Heart left ventricle (tissue), 16 donors: ENCODE data around the gene TMED6. TPM values are rescaled to one million over a fixed set of nuclear protein-coding genes. Genes with fewer than 3 reads are reported as not detected.

Experiments
- ATAC-seq, 4 donors: fragments of 200-7000 bp; cut with Tn5 transposase; one replicate each; pipeline ENCODE4 v1.9.1; 2020 to 2022; ENCODE audit warnings: moderate library complexity in 4 of 4, mild to moderate bottlenecking in 3 of 4, moderate number of reproducible peaks in 1 of 4
- DNase-seq, 5 donors: peaks; one replicate each; pipeline ENCODE4 v3.0.0-alpha.2; 2020
- H3K27ac ChIP-seq, 12 donors: fragments of 200-600 bp; sonication (generic) in 4 of 12; one replicate each; pipeline versions ENCODE4 v1.5.0 to v1.8.0; 2016 to 2022; ENCODE audit warnings: mild to moderate bottlenecking in 2 of 12
- H3K27me3 ChIP-seq, 9 donors: fragments of 200-600 bp; sonication (generic) in 2 of 9; one replicate each; pipeline versions ENCODE4 v1.5.1 to v1.8.0; 2016 to 2022; ENCODE audit warnings: mild to moderate bottlenecking in 3 of 9
- H3K36me3 ChIP-seq, 9 donors: fragments of 200-600 bp; sonication (generic) in 2 of 9; one replicate each; pipeline versions ENCODE4 v1.5.0 to v1.8.0; 2018 to 2022; ENCODE audit warnings: mild to moderate bottlenecking in 2 of 9
- H3K4me1 ChIP-seq, 12 donors: fragments of 200-600 bp; sonication (generic) in 4 of 12; one replicate each; pipeline versions ENCODE4 v1.5.0 to v1.8.0; 2016 to 2022; ENCODE audit warnings: mild to moderate bottlenecking in 3 of 12
- H3K4me3 ChIP-seq, 12 donors: fragments of 200-600 bp; sonication (generic) in 4 of 12; one replicate each; pipeline versions ENCODE4 v1.5.0 to v1.8.0; 2017 to 2022; ENCODE audit warnings: mild to moderate bottlenecking in 9 of 12, moderate library complexity in 4 of 12
- H3K9me3 ChIP-seq, 12 donors: fragments of 200-600 bp; sonication (generic) in 4 of 12; one replicate each; pipeline versions ENCODE4 v1.5.0 to v1.8.0; 2016 to 2022; ENCODE audit warnings: mild to moderate bottlenecking in 1 of 12
- POLR2A ChIP-seq, 2 donors: fragments of 450-650 bp; IDR thresholded peaks; one replicate each; pipeline ENCODE4 v1.6.1; 2017; ENCODE audit warnings: antibody characterized with exemption in 2 of 2, mild to moderate bottlenecking in 2 of 2, moderate library complexity in 2 of 2
- WGBS, 4 donors: extraction: QIAGEN DNeasy Blood & Tissue Kit in 2 of 4; methylation state at CpG; one replicate each; pipeline versions ENCODE4 v1.1.5 to v1.1.7; 2013 to 2018; 5-methylcytosine and 5-hydroxymethylcytosine counted together
- intact Hi-C, 10 donors: fragments of 100-400 bp; cut with DNase I; formaldehyde crosslinking; loops; one replicate each; pipeline versions ENCODE4 v1.11.1 to v1.14.2; 2022
- polyA plus RNA-seq, 2 donors: library from polyadenylated mRNA; stranded (reverse); fragments of 200-250 nt; gene quantifications; one replicate each; pipeline ENCODE4 v1.2.3, GENCODE V29; 2013
- total RNA-seq, 9 donors: library from RNA; depleted of rRNA in 2 of 9; stranded (reverse); fragments of >200 nt in 2 of 9; fragmentation: NEBNext Ultra II Directional in 3 of 9; extraction: Animal tissue kit (Norgen Biotek cat#: 25700) in 3 of 9; gene quantifications; one replicate each; pipeline versions ENCODE4 v1.1.0 to v1.2.4, GENCODE V29; 2016 to 2023
- TF ChIP-seq, protein P1 (sequence below), 12 donors: fragments of 200-600 bp; sonication (generic) in 4 of 12; IDR thresholded peaks; one replicate each; pipeline versions ENCODE4 v1.5.0 to v1.8.0; 2018 to 2022; ENCODE audit warnings: antibody characterized with exemption in 12 of 12, mild to moderate bottlenecking in 5 of 12
- donor health status: ischemic (EF 13 %, LVEDD 7.1; RV severe dilation, severe dysfunction).
- donor health status: healthy with polysubstance abuse.
- donor health status: DM: no; HTN: yes; CAD: no.
- donor health status: DM: no; HTN: no; CAD: no.
- donor health status: ischemic (EF 25% LVEDD 6.9; RV normal size, moderate dysfunction).
- donor health status: ischemic (EF 25% LVEDD 5.7; RV mildly dilated, moderate dysfunction).
- donor health status: healthy.
- donor health status: DM: yes; HTN: yes; CAD: no.
- donor health status: ischemic (EF 35%, LVEDD 5.7; RV mildly dilated, moderate dysfunction).
- donor health status: nonischemic (EF 11% LVEDD 7.7; RV severe dilation, severe dysfunction).
- donor health status: DM: yes; HTN: yes; CAD: no.
- donor health status: PGD.
- donor health status: ischemic (EF 29% LVEDD 5.4; RV normal size, mild dysfunction).
- donor health status: nonischemic (EF 23%, LVEDD 6.1; RV moderate dilation, normal function).

TMED6 gene
- total and polyA plus RNA-seq, 11 donors, result 0.08 to 0.76 (median 0.56) TPM; not detected in 8

DNA sequence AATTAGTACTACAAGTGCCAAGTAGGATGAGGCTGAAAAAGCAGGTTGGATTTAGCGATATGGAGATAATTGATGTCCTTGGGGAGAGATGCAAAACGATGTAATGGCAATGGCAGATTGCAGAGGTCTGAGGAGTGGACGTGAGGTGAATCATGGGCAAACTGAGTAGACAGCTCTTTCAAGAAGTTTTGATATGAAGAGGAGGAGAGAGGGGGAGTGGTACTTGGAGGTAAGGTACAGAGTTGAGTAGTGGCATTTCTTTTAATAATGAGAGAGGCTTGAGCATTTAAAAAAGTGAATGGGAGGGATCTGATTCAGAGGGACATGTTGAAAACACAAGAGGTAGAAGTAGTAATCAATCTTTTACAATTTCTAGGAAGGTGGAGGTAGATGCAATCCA is 58.2 kb downstream of the TMED6 start:
- Histone ChIP-seq H3K4me1 (no peaks in the 10 kb centered on the region), H3K27ac (no peak overlapping the region), H3K9me3 (no peaks in the 10 kb centered on the region), H3K4me3 (no peak overlapping the region), H3K27me3 (no peaks in the 10 kb centered on the region), H3K36me3 (peaks cover 0 to 16% (median 0%) of the 10 kb centered on the region in 9 donors)
- intact Hi-C loops, result no loop called here
- ATAC-seq, result no peak
- TF ChIP-seq, protein P1, sequence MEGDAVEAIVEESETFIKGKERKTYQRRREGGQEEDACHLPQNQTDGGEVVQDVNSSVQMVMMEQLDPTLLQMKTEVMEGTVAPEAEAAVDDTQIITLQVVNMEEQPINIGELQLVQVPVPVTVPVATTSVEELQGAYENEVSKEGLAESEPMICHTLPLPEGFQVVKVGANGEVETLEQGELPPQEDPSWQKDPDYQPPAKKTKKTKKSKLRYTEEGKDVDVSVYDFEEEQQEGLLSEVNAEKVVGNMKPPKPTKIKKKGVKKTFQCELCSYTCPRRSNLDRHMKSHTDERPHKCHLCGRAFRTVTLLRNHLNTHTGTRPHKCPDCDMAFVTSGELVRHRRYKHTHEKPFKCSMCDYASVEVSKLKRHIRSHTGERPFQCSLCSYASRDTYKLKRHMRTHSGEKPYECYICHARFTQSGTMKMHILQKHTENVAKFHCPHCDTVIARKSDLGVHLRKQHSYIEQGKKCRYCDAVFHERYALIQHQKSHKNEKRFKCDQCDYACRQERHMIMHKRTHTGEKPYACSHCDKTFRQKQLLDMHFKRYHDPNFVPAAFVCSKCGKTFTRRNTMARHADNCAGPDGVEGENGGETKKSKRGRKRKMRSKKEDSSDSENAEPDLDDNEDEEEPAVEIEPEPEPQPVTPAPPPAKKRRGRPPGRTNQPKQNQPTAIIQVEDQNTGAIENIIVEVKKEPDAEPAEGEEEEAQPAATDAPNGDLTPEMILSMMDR (IDR thresholded peaks at IDR 0.05), result no peak
- no peak for TF ChIP-seq POLR2A (IDR thresholded peaks at IDR 0.05)
- DNase-seq, result peak in 1 of 5 donors; percentile 3
- WGBS, 4 donors, result 55 to 71% (median 60%) methylated on average over 3 of the region's 3 CpGs

Other genes with a start within 250 kb of the TMED6 start
- gene HAS3, start 246.1 kb downstream of the TMED6 start, total RNA-seq, result 1 to 10 TPM in 2 of 9 donors, under 1 TPM in 7; 0.21 to 2.0 (median 0.48) TPM
- gene HAS3, start 246.1 kb downstream of the TMED6 start, polyA plus RNA-seq, result under 1 TPM; 0.27 to 0.72 TPM
- gene CHTF8, start 219.2 kb downstream of the TMED6 start, total RNA-seq, result 10 to 100 TPM; 31.5 to 79.7 (median 57.2) TPM
- gene CHTF8, start 219.2 kb downstream of the TMED6 start, polyA plus RNA-seq, result 10 to 100 TPM; 18.7 to 53.2 TPM
- gene UTP4, start 219.1 kb downstream of the TMED6 start, total RNA-seq, result 10 to 100 TPM; 12.8 to 38.2 (median 28.3) TPM
- gene UTP4, start 219.1 kb downstream of the TMED6 start, polyA plus RNA-seq, result 10 to 100 TPM; 11.8 to 31.1 TPM
- 10 to 100 TPM in 7 of 9 donors, 1 to 10 TPM in 2; 8.6 to 28.5 (median 13.2) TPM for gene SNTB2, start 164.6 kb downstream of the TMED6 start, total RNA-seq
- 1 to 10 TPM; 2.2 to 5.0 TPM for gene SNTB2, start 164.6 kb downstream of the TMED6 start, polyA plus RNA-seq
- 10 to 100 TPM; 24.8 to 46.9 (median 28.4) TPM for gene VPS4A, start 40.4 kb downstream of the TMED6 start, total RNA-seq
- 10 to 100 TPM; 34.6 to 47.0 TPM for gene VPS4A, start 40.4 kb downstream of the TMED6 start, polyA plus RNA-seq
- 10 to 100 TPM in 2 of 9 donors, 1 to 10 TPM in 7; 2.7 to 13.8 (median 6.0) TPM for gene PDF, start 21.2 kb downstream of the TMED6 start, total RNA-seq
- gene PDF, start 21.2 kb downstream of the TMED6 start, polyA plus RNA-seq, result 1 to 10 TPM; 1.4 to 9.7 TPM
- 10 to 100 TPM; 19.7 to 43.0 (median 26.5) TPM for gene COG8, start 12.2 kb downstream of the TMED6 start, total RNA-seq
- gene COG8, start 12.2 kb downstream of the TMED6 start, polyA plus RNA-seq, result 10 to 100 TPM; 13.3 to 19.9 TPM
- gene NIP7, start 12.0 kb downstream of the TMED6 start, total RNA-seq, result 10 to 100 TPM in 5 of 9 donors, 1 to 10 TPM in 4; 5.4 to 13.9 (median 10.3) TPM
- gene NIP7, start 12.0 kb downstream of the TMED6 start, polyA plus RNA-seq, result 10 to 100 TPM in 1 of 2 donors, 1 to 10 TPM in 1; 4.7 to 11.1 TPM
- gene TERF2, start 34.2 kb upstream of the TMED6 start, total RNA-seq, result 10 to 100 TPM in 8 of 9 donors, 1 to 10 TPM in 1; 9.7 to 45.9 (median 25.9) TPM
- gene TERF2, start 34.2 kb upstream of the TMED6 start, polyA plus RNA-seq, result 10 to 100 TPM in 1 of 2 donors, 1 to 10 TPM in 1; 6.9 to 19.2 TPM
- gene CYB5B, start 72.8 kb upstream of the TMED6 start, total RNA-seq, result 10 to 100 TPM; 31.1 to 89.2 (median 65.0) TPM
- gene CYB5B, start 72.8 kb upstream of the TMED6 start, polyA plus RNA-seq, result 10 to 100 TPM; 46.3 to 65.7 TPM
- 10 to 100 TPM; 13.6 to 30.5 (median 23.9) TPM for gene NFAT5, start 214.2 kb upstream of the TMED6 start, total RNA-seq
- 1 to 10 TPM; 4.9 to 5.8 TPM for gene NFAT5, start 214.2 kb upstream of the TMED6 start, polyA plus RNA-seq